Retina (tissue), 1 donor: ENCODE measurements around the gene RPL9.
"Not testable (repeated sequence)": the region's sequence is repeated elsewhere in the genome, so short reads cannot be mapped to it uniquely, and the experiment has no call there.

ENCODE experiments used
- DNase-seq: peaks from one replicate; pipeline ENCODE4 v3.0.0-alpha.2; 2016

Gene RPL9

GRCh38 chr4:39464886-39465501, 6.3 kb upstream of the RPL9 start:
- DNase-seq = no peak

DNA sequence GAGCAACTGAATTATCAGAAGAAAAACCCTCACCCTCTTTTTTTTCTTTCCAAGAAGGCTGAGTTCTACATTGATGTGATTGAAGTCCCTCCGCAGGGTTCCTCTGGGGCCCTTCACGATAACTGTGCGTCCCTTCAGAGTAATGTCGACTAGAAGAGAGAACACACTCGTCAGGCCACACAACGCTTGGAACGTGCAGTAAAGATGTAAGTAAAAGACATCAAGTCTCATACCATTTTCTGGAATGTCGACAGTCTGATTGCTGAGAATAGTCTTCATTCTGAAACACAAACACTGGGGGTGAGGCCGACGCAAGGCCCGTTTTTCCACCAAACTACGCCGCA, 589 bp downstream of the RPL9 start:
- DNase-seq = not testable (repeated sequence)

- DNase-seq = no peak
These were observed 1.6 kb downstream of the RPL9 start for GRCh38 chr4:39456946-39457763.

DNA sequence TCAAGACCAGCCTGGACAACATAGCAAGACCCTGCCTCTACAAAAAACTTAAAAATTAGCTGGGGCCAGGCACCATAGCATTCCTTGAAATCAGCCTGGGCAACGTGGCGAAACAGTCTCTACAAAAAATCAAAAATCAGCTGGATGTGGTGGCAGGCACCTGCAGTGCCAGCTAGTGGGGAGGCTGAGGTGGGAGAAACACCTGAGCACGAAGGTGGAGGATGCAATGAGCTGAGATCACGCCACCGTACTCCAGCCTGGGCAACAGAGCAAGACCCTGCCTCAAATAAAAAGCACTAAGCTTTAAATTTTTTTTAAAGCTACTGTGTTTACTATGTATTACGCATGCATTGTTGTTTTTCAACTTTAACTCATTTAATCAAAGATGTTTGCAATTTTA, 3.2 kb downstream of the RPL9 start:
- no peak for DNase-seq

DNA sequence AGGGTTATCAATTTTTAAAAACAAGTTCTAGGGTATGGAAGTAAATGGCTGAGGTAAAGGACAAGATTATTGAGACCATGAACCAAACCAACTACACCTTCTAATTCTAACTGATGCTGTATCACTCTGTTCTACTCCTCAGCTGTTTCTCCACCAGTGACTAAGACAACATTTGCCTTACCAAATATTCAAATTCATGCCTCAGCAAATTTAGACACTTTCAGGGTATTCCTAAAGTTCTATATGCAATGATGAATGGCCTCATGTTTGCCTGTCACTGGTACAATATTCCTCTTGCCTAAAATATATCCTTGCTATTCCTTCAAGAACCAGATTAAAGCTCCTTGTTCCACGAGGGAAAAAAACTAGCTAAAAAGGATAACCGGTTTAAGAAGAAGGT, 5.0 kb downstream of the RPL9 start:
- no peak for DNase-seq

GRCh38 chr4:39452860-39453587, 5.7 kb downstream of the RPL9 start:
- DNase-seq = no peak

GRCh38 chr4:39452153-39452859, 6.4 kb downstream of the RPL9 start:
- DNase-seq = no peak

DNA sequence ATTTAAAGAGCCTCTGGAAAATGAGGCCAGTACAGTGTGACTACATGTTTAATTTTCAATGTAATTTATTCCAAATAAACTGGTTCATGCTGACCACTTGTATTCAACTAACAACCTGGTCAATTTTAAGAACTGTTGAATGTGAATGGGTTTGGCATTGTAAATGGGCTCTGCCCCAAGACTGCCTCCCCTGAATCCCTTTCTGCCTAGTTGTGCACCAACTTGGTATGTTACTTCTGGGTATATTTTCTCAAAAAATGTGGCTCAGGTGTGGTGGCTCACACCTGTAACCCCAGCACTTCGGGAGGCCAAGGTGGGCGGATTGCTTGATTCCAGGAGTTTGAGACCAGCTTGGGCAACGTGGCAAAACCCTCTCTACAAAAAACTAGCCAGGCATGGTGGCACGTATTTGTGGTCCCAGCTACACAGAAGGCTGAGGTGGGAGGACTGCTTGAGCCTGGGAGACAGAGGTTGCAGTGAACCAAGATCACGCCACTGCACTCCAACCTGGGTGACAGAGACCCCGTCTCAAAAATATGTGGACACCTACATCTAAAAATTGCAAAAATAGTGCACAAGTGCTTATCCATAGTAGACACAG, 7.2 kb downstream of the RPL9 start:
- DNase-seq = no peak

- no peak for DNase-seq
These were observed 8.1 kb downstream of the RPL9 start for GRCh38 chr4:39450618-39451017.

- peak; percentile 87 for DNase-seq
These were observed 11.7 kb downstream of the RPL9 start for GRCh38 chr4:39446842-39447573.

DNA sequence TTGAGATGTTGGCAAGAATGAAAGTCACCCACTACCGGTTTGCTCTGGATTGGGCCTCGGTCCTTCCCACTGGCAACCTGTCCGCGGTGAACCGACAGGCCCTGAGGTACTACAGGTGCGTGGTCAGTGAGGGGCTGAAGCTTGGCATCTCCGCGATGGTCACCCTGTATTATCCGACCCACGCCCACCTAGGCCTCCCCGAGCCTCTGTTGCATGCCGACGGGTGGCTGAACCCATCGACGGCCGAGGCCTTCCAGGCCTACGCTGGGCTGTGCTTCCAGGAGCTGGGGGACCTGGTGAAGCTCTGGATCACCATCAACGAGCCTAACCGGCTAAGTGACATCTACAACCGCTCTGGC, 12.3 kb downstream of the RPL9 start:
- DNase-seq = no peak

GRCh38 chr4:39442998-39443397, 15.7 kb downstream of the RPL9 start:
- DNase-seq = no peak

DNA sequence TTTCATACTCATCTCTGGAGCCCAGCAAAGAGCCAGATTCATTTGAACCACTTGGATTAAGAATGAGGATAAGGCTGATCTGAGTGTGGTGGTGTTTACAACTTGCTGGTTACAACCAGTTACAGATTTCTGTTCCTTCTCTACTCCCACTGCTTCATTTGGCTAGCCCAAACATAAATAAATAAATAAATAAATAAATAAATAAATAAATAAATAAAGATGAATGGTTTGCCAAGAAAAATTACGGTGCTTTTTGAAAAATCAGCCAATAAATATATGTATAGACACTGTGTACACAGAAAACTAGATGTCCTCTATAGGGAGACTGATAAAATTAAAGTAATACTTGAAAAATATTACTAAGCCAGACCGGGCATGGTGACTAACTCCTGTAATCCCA, 17.1 kb downstream of the RPL9 start:
- DNase-seq = no peak

DNA sequence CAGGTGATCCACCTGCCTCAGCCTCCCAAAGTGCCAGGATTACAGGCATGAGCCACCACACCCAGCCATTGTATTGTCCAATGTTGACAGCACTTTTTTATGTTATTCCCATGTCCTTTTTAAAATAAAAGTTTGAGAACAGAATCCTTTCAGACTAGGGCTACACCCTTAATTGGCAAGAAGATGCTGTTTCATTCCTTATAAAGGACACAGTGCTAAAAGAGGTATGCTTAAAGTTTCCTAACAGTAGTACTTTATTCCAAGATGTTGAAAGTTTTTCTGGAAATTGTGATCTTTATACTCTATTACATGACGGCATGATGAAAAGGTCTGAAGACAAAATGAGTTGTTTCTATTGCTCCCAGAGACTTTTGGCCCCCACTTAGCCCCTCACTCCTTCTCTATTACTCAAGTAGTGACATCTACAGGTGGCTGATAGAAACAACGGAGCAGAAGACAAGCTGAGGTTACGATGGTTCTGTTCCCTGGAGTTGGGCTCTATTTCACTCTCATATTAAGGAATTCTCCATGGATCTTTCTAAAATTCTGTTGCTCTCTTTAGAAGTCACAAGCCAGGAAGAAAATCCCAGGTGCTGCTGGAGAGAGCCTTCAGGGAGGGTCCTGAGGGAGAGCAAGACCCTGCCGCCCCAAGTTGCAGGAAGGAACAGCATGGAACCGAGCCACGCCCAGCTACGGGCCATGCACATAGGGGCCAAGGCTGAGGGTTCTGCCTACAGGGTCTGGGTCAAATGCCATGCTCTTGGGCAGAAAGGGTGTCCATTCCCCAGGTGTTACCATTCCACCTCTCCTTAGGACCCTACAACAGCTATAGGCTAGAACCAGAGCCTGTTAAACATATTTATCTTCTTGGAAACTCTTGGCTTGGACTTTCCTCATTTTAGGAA, 22.8 kb downstream of the RPL9 start:
- no peak for DNase-seq

DNA sequence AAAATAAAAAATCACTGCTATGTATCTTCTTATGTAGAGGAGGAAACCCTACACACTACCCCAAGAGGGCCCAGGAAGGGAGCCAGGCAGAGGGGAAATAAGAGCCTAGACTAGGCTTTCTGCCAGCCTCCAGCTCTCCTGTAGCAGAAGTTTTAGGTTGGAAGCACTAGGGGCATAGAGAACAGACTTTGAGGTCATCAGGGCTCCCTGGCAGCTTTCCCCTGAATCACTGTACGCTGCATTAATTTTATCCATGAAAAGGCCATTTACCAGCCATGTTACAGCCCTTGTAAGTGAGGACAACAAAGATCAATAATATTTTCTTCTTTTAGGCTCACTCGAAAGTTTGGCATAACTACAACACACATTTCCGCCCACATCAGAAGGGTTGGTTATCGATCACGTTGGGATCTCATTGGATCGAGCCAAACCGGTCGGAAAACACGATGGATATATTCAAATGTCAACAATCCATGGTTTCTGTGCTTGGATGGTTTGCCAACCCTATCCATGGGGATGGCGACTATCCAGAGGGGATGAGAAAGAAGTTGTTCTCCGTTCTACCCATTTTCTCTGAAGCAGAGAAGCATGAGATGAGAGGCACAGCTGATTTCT, 24.7 kb downstream of the RPL9 start:
- DNase-seq = no peak

DNA sequence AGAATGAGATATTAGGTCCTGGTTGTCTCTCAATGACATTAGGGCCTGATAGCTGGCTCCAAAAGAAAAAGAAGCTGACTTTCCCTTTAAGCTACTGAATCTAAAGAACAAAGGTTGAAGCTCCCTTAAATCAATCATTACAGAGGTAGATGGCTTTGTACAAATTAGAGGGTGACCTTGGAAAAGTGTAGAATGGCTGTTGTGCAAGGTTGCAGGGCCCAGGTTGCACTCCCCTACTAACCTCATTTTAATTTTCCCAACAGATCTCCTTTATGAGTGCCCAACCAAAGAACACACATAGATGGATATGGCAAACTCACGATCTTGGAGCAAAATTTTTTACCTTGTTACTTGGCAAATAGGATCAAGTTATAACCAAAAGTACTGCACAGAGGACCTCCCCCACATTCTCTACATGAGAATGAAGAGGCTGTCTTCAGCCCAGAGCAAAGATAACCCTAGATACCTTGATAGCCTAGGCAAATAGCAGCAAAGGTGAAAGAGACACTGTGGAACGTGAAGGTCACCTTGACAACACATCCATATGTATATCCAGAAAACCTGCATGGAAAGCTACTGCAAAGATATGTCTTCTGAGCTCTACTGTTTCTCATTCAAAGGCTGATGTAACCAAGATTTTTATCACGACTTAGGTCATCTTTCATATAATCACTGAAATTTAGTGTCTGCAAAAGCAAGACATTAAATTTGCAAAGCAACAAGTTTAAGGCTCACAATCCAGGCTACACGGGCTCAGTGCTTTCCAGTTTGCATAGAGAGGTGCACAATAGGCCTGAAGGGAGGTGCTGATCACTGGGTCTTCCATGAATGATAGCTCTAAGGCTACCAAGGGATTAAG, 29.0 kb downstream of the RPL9 start:
- no peak for DNase-seq

- no peak for DNase-seq
These were observed 31.1 kb downstream of the RPL9 start for GRCh38 chr4:39427520-39428114.

DNA sequence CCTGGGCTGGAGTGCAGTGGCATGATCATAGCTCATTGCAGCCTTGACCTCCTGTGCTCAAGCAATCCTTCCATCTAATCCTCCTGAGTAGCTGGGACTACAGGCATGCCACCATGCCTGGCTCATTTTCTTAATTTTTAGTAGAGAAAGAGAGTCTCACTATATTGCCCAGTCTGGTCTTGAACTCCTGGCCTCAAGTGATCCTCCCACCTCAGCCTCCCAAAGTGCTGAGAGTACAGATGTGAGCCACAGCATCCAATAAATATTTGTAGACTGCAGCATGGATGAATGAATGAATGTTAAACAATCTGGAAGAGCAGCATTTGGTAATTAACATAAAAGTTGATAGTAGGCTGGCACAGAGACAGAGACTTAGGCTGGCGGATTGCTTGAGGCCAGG, 32.0 kb downstream of the RPL9 start:
- DNase-seq = no peak

- not testable (repeated sequence) for DNase-seq
These were observed 33.4 kb downstream of the RPL9 start for GRCh38 chr4:39425297-39425696.
